Esophagus muscularis mucosa (tissue), 4 donors: ENCODE measurements around the gene CDON.

Experiments used
- CTCF ChIP-seq, 3 experiments: fragments of 200-600 bp in 2 of 3; fragments of 450-650 bp in 1 of 3; sonication (generic) in 2 of 3; IDR thresholded peaks; one replicate each; pipeline ENCODE4 v1.5.1; 2017 to 2019; ENCODE audit warnings: antibody characterized with exemption in 3 of 3, mild to moderate bottlenecking in 2 of 3, moderate library complexity in 1 of 3
- EP300 ChIP-seq: sonication (generic); formaldehyde crosslinking; IDR thresholded peaks from one replicate; pipeline ENCODE4 v1.6.1; 2017; ENCODE audit warnings: antibody characterized with exemption
- POLR2A ChIP-seq: fragments of 450-650 bp; IDR thresholded peaks from one replicate; pipeline ENCODE4 v1.6.1; 2017; ENCODE audit warnings: antibody characterized with exemption, moderate library complexity, mild to moderate bottlenecking, low read depth
- POLR2AphosphoS5 ChIP-seq, 2 donors: sonication (generic); formaldehyde crosslinking; IDR thresholded peaks; one replicate each; pipeline ENCODE4 v1.6.1; 2017; ENCODE audit warnings: antibody characterized with exemption in 2 of 2

GRCh38 chr11:126080161-126080941, 17.7 kb upstream of the CDON start:
- TF ChIP-seq POLR2A (no peak), CTCF (IDR thresholded peaks at IDR 0.05) (no peak), POLR2AphosphoS5 (IDR thresholded peaks at IDR 0.05) (no peak), EP300 (no peak)
